KBM-7 (cell line): ENCODE measurements around the gene KREMEN2.

Source experiments
- DNase-seq: peaks from one replicate; pipeline ENCODE4 v3.0.0-alpha.2; 2015
- in situ Hi-C: fragments of 300-500 bp; cut with MboI; formaldehyde crosslinking; loops from 2 replicates; pipeline ENCODE4 v1.14.3; 2020; ENCODE audit warnings: low sequenced_read_pairs, low pct_unique_long_range_greater_than_20kb, mixed read lengths

The KREMEN2 gene

DNA sequence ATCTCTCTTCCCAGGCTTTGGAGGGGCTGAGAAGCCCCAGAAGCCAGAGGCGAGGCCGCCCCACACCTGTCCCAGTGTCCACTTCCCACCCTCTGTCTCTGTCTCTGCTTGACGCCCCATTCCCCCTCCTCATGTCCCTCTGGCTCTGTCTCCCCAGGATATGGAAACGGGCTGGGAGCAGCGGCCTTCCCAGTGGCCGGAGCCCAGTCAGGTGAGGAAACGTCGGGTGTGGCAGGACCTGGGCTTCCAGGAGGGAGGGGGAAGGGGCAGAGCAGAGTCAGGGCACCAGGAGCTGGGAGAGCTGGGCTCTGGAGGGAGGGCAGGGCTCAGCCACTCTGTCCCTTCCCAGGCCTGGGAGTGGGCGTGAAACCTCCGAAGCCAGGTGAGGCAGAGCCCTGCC lies 26.8 kb downstream of the KREMEN2 start:
- in situ Hi-C loops: no loop called here
- DNase-seq: no peak

DNA sequence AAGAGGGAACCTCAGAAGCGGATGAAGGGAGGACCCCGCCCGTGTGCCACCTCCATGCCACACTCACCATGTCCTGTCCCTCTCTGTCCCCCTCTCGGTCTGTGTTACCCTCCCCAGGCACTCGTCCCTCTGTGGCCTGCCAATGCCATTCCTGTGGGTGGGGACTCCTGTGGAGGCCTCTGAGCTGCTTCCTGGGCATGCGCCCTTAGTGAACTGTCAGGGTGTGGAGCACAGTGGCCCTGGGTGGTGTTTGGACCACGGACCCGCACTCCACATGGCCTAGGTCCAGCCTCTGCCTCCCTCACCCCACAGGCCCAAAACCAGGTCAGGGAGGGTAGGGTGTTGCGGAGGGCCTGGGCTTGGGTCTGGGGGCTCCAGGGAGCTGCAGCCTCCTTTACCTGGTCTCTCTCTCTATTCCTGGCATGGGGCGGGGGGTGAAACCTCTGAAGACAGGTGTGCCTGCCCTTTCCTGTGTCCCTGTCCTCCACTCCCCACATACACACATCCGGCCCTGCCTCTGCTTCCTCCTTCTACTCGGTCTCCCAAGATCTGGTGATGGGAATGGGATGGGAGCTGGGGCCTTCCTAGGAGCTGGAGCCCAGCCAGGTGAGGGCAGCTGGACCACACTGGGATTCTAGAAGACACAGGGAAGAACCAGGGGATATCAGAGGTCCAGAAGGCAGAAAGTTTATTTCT lies 27.6 kb downstream of the KREMEN2 start:
- DNase-seq: no peak
- in situ Hi-C loops: no loop called here

DNA sequence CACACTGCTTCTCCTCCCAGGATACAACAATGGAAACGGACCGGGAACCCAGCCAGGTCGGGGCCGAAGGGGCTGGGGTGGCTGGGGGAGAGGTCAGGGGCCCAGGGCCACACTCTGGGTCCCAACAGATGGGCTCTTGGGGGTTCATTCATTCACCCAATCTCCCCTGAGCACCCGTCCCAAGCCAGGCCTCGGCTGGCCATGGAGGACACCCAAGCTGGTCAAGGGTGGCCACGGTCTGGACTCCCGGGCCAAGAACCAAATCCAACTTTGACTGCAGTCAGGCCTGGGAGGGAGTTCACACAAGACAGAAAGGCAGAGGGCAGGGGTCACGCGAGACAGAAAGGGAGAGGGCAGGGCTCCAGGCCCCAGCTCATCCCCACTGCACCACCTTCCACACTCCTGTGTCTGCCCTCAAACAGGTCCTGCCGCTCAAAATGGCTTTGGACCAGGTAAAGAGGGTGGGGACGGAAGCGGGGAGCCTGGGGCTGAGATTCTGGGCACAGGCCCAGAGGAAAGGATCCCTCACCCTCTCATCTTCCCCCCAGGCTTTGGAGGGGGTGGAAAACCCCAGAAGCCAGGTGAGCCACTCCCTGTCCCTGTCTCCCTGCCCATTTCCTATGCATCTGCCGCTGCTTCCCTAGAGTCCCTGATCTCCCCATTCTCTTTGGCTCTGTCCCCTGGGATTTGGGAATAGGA lies 28.5 kb downstream of the KREMEN2 start:
- no peak for DNase-seq
- in situ Hi-C loops: no loop called here

DNA sequence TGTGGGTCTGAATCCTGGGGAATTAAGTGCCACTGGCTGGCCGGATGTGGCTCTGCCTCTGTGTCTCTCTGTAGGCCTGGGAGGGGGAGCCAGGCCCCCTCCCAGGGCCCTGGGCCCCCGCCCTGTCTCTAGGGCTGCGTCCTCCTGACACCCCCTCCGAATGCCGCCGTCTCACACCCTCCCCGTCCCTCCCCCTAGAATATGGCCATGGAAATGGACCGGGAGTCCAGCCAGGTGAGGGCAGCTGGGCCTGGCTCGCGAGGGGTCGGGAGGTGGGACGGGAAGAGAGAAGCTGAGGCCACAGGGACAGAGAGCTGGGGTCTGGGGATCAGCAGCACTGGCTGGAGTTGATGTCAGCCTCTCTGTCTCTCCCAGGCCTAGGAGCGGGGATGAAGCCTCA lies 32.2 kb downstream of the KREMEN2 start:
- in situ Hi-C loops: no loop called here
- no peak for DNase-seq

DNA sequence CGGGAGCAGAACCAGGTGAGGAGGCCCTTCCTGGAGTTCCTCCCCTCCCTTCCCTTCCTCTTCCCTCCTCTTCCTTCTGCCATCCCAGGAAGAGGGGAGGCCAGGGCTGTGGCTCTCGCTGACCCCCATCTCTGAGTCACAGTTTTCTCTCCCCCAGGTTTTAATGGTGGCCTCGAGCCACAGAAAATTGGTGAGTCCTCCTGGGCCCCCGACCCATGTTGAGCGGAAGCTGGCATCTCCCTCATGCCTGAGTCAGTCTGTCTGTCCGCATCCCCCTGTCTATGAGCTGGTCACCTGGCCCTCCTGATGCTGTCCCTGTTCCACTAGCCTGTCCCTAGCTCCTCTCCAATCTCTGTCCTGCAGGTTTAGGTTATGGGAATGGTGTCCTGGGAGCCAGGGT lies 35.9 kb downstream of the KREMEN2 start:
- DNase-seq: no peak
- in situ Hi-C loops: no loop called here

DNA sequence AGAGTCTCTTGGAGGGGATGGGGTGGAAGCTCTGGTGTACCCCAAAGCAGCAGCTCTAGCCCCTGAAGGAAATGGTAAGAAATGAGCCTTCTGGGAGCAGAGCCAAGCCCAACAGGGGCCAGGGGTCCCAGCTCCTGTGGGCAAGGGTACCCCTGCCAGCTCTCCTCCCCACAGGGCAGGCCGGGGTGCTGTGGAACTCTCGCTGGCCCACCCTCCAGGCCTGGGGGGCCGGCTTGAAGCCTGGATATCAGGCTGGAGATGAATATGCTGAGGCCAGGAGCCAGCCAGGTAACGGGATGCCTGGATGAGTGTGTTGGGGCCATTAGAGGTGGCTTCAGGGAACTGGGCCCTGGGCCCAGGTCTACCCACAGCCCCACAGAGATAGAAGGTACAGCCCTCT lies 36.5 kb downstream of the KREMEN2 start:
- no peak for DNase-seq
- in situ Hi-C loops: no loop called here

DNA sequence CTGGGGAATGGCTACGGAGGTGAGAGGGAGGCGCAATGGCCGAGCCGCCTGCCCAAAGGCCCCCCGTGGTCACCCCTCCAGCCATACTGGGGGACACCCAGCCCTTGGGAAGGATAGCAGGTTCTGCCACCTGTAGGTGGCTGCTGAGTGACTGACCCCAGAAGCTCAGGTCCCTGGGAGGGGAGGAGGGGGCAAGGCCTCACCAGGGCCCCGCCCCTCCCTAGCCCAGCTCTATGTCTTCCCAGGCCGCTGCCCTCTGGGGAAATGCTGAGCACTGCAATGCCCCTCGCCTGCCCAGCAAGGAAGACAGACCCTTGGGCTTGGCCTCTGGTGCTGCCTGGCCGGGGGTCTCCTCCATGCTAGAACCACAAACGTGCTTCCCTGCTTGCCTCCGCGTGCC lies 37.2 kb downstream of the KREMEN2 start:
- no peak for DNase-seq
- in situ Hi-C loops: no loop called here

DNA sequence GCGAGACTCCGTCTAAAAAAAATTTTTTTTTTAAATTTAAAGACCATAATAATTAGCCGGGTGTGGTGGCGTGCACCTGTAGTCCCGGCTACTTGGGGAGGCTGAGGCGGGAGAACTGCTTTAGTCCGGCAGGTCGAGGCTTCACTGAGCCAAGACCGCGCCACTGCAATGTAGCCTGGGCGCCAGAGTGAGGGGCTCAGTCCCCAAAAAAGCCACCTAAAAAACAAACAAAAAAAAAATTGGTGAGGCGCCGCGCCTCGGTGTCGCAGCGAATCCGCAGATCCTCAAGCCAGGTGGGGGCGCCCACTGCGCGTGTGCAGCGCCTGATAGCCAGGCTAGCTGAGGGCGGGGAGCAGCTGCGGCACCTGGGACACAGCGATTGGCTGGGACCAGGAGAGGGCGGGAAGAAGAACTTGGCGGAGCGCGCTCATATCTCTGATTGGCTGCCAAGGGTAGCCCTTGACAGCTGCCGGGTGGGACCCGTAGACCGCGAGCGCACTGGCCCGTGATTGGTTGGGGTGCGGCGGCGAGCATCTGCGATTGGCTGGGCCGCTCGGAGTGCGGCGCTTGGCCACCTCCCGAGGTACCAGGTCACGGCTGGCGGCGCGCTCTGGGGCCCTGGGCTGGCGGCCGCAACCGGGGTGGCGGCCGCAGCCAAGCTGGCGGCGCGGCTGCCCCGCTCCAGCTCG lies 39.7 kb downstream of the KREMEN2 start:
- in situ Hi-C loops: no loop called here
- DNase-seq: peak; percentile 100

DNA sequence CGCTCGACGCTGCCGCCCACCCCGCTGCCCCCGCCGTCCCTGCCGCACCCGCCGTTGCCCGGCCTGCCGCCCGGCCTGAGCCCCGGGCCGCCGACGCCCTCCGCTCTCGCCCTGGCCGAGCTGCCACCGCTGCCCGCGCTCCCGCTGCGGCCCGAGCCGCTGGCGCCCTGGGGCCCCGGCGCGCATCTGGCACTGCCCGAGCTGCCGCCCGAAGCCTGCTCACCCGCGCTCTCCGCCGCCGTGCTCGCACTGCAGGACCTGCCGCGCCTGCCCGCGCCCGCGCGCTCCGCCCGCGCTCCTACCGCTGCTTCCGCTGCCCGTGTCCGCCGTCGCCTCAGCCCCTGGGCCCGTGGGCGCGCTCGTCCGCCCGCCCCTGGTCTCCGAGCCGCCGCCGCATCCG lies 40.2 kb downstream of the KREMEN2 start:
- DNase-seq: no peak
- in situ Hi-C loops: no loop called here

DNA sequence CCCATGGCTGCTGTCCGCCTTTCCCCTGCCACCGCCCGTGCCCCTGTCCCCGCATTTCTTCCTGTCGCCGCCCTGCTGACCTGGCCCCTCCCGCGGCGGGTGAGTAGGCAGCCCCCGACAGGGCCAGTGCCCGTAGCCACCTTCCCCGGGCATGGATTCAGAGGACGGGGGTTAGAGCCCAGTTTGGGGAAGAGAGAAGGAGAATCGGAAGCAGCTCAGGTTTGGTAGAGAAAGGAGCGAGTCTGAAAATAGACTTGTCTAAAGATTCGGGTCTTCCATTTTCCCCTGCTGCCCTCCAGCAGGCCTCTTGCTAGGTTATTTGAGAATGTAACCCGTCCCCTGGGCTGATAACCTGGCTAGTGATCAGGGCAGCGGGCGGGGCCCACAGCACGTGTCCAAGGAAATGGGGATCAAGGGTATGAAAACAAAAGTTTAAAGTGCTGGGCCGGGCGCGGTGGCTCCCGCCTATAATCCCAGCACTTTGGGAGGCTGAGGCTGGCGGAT lies 40.8 kb downstream of the KREMEN2 start:
- DNase-seq: peak; percentile 43
- in situ Hi-C loops: no loop called here

DNA sequence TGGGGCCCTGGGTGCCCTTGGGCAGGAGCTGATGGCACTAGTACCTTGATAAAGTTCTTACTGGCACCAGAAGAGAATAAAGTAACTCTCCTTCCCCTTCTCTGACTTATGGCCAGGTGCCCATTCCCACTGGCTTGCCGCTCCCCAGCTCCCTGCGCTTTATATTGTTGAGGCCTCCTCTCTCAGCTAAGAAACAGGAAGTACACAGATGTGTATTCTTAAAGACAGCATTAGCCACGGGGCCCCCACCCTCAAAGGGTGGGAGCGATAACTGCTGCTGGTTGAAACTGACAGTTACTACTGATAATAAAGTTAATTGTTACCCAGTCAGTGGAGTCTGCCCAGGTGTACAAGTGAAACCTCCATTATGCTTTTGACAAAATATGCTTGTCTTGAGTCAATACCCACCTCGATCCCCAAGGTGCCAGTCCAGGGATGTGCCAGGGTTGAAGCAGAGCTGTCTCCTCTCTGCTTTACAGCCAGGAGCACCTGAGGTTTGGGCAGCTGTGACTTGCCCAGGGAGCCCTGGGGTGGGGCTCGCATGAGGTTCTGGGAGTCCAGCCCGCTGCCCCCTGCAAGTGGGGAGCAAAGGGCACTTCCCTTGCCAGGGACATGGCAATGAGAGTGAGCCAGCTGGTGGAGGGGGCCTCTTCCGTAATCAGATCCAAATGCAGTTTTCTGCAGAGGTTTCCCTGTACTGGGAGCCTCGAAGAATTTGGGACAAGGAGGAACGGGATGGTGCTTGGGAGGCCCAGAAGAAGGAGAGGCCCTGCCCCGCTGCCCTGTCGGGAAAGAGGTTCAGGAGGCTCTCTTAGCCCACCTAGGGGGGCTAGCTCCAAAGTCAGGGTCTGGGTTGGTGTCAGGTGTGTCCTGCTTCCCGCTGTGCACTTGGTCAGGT lies 43.2 kb downstream of the KREMEN2 start:
- DNase-seq: peak; percentile 80
- in situ Hi-C loops: no loop called here

DNA sequence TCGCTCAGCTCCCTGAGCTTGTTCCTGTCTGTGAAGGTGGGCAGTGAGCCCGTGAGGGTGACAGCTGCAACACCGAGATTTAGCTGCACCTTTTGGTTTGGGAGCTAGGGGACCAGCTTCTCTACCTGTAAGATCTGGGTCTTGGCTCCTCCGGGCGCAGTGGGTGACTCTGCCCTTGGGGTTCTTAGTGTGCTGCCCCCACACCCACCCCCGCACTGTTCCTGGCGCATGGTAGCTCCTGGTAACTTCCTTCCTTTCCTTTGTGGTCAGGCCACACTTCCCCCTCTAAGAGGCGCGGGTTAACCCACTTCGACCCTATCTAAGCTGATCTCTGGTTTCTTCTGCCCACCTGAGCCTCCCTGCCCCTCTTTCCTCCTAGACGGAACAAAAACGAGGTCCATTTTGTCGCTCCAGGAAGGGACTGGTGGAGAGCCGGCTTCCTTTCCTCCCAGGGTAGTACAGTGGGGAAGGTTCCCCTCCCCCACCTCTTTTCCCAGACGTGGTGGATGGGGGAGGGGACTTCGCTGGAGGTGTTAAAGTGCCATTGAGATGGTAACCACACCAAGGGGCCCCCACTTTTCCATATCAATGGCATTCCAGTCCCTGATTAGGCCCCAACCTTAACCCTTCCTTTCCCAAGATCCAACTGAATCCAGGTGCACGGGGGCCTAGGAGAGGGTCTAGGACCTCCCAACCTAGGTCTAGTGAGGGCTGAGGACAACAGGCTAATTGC lies 44.0 kb downstream of the KREMEN2 start:
- in situ Hi-C loops: no loop called here
- peak; percentile 84 for DNase-seq

DNA sequence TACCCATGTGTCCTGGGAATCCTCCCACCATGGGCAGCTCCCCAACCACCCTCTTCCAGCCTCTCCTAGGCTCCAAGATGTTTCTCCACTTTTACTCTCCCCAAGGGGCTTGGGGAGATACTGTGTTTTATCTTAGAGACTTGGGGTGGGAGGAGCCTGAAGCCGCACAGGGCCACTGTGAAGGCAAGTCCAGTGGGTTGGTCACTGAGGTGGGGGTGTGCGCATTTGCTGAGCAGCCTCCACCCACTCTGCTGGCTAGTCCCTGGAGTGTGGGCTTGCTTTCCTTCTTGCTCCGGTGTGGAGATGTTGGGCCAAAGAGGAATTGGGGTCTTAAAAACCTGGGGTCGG lies 44.6 kb downstream of the KREMEN2 start:
- no peak for DNase-seq
- in situ Hi-C loops: no loop called here

DNA sequence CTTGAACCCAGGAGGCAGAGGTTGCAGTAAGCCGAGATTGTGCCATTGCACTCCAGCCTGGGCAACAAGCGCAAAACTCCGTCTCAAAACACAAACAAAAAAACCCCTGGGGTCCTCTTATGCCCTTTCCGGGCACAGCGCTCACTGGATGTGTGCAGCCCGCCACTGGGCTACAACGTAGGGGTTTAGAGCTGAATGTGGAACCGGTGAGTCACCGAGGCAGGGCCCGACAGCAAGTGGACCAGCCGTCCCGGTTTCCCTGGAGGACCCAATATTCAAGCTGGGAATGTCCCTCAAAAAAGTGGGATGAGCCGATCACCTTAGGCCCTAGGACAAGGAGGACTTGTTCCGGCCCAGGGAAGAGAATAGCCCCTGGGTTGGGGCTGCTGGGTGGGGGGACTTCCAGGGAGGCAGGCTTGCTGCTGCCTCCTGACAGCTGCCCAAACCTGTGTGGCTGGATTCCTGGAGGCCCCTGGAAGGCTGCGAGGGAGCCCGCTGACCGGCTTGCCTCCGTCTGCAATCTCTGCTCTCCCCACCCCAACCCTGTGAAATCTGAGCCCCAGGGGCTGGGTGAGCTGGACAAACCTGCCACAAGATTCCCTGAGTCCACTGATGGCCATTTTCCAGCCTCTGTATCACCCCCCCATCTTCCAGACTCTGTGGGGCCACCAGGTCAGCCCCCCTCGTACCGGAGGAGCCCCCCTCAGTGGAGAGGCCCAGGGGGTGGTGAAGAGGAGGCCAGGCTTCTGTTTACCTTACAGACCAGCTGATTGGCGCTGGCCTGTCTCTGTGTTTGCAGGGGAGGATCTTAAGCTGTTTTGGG lies 45.7 kb downstream of the KREMEN2 start:
- in situ Hi-C loops: no loop called here
- no peak for DNase-seq

DNA sequence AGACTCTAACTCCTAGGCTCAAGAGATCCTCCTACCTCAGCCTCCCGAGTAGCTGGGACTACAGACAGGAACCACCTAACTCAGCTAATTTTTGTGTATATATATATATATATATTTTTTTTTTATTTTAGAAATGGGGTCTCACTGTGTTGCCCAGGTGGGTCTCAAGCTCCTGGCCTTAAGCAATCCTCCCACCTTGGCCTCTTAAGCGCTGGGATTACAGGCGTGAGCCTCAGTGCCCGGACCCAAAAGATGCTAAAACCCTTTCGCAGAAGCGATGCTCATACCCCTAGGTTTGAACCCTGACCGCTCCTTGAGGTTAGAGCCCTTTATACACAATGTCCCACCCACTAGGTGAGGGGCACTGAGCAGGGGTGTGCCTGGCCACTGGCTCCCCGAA lies 46.4 kb downstream of the KREMEN2 start:
- in situ Hi-C loops: no loop called here

DNA sequence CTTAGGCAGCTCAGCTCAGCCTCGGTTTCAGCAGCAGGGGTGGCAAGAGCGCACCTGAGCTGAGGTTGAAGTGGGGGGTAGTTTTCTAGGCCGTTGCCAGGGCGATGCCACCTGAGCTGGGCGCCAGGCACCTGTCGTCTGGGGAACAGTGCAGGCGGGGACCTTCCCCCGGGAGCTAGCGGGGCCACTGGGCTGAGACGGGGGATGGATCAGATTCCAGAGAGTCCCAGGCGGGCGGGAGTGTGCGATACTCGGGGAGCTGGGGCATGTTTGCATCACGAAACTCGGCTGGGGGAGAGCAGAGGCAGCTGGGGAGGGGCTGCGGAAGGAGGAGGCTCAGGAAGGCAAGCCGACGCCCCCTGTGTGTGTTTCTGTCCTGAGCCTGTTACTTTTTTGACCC lies 48.2 kb downstream of the KREMEN2 start:
- in situ Hi-C loops: no loop called here

More for the DNA sequence above, 46.4 kb downstream of the KREMEN2 start:
- no peak for DNase-seq

DNA sequence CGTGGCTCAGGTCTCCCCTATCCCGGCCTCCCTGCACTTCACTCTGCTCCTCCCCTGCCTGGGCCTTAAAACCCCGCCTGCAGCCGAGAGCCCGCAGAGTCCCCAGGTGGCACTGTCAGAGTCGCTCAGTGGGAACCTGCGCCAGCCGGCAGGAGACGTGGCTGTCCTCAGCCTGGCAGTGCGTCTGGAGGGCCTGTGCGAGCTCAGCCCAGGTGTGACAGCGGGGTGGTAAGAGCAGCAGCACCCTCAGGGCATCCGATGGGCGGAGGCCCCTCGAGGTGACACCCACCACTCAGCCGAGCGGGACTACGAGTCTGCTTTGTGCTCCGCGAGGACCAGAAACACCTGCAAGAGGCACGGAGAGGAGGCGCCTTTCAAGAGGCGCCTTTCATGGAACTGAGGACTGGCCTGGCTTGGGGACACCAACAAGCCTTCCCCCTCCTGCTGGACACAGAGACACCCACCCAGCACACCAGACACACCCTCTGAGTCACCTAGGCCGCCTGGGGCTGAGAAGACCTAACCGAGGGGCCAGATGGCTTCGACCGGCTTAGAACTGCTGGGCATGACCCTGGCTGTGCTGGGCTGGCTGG lies 48.8 kb downstream of the KREMEN2 start, which contains the start of gene CLDN9:
Gene CLDN9 (plus strand): TSS at position 96 of the 593 bp plus-strand sequence. CDS start 440 bp downstream, at position 536.
- no peak for DNase-seq
- in situ Hi-C loops: no loop called here

More for the DNA sequence above, 48.2 kb downstream of the KREMEN2 start:
- no peak for DNase-seq
